ENCODE results near the gene TLR6. TPM values are rescaled to one million over a fixed set of nuclear protein-coding genes. Genes with fewer than 3 reads are reported as not detected.

TLR6 gene
- total and polyA plus RNA-seq, 10 of the 15 experiments (the other 5 are each of a cell fraction or from before 2014, with no cell fraction given) = 1.1 to 49.4 (median 12.5) TPM

DNA sequence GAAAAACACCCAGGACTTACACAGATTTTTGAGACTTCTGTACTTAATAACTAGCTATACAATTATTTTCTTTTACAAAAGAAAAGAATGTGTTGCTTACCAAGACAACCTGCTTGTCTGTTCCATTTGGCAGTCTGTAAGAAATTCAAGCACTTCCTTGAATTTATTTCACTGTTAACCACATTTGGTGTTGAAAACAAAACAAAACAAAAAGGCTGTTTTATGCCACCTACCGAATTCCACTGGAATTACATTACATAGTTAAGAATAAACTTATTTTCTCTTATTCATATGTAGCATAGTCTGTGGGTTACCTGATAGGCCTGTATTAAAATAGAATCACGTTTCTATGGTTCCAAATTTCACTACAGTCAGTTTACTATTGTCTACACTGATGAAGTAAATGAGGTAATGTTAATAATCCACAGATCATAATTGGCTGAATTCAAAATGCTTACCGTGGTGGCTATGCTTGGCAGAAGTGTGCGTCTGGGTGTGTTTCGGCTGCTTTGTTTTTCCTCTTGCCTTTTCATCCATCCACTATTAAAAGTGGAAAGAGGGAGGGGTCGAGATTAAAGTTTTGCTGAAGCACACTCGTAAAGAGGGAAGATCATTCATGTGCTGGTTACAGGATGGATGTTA lies 51.8 kb downstream of the TLR6 start, which contains the start of gene TLR1 (continued):
- TF ChIP-seq E4F1 (IDR thresholded peaks at IDR 0.05; ENCODE audit: borderline replicate concordance, partially characterized antibody) = no peak
- TF ChIP-seq ASH2L (IDR thresholded peaks at IDR 0.05; ENCODE audit: borderline replicate concordance, low read depth) = no peak
- no peak for TF ChIP-seq IRF3 (IDR thresholded peaks at IDR 0.05)
- TF ChIP-seq, protein P1, sequence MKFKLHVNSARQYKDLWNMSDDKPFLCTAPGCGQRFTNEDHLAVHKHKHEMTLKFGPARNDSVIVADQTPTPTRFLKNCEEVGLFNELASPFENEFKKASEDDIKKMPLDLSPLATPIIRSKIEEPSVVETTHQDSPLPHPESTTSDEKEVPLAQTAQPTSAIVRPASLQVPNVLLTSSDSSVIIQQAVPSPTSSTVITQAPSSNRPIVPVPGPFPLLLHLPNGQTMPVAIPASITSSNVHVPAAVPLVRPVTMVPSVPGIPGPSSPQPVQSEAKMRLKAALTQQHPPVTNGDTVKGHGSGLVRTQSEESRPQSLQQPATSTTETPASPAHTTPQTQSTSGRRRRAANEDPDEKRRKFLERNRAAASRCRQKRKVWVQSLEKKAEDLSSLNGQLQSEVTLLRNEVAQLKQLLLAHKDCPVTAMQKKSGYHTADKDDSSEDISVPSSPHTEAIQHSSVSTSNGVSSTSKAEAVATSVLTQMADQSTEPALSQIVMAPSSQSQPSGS (IDR thresholded peaks at IDR 0.05; ENCODE audit: low read length) = no peak
- no peak for TF ChIP-seq YY1 (IDR thresholded peaks at IDR 0.05; ENCODE audit: low read depth, low read length)
- TF ChIP-seq HDAC2 (IDR thresholded peaks at IDR 0.05) = no peak
- peak; percentile 23; the same call in 1 of the 2 replicates for TF ChIP-seq CBX5 (IDR thresholded peaks at IDR 0.05; ENCODE audit: low read depth)
- TF ChIP-seq, protein P2, sequence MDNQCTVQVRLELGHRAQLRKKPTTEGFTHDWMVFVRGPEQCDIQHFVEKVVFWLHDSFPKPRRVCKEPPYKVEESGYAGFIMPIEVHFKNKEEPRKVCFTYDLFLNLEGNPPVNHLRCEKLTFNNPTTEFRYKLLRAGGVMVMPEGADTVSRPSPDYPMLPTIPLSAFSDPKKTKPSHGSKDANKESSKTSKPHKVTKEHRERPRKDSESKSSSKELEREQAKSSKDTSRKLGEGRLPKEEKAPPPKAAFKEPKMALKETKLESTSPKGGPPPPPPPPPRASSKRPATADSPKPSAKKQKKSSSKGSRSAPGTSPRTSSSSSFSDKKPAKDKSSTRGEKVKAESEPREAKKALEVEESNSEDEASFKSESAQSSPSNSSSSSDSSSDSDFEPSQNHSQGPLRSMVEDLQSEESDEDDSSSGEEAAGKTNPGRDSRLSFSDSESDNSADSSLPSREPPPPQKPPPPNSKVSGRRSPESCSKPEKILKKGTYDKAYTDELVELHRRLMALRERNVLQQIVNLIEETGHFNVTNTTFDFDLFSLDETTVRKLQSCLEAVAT (IDR thresholded peaks at IDR 0.05) = peak; percentile 67; the same call in 1 of the 2 replicates
- TF ChIP-seq ZBED1 (IDR thresholded peaks at IDR 0.05; ENCODE audit: borderline replicate concordance) = no peak
- TF ChIP-seq RCOR1 (conservative IDR thresholded peaks at IDR 0.05; ENCODE audit: low read depth, low read length) = no peak; the same call in 1 of the 2 replicates
- no peak for TF ChIP-seq CHD4 (IDR thresholded peaks at IDR 0.05)
- TF ChIP-seq, protein P3, sequence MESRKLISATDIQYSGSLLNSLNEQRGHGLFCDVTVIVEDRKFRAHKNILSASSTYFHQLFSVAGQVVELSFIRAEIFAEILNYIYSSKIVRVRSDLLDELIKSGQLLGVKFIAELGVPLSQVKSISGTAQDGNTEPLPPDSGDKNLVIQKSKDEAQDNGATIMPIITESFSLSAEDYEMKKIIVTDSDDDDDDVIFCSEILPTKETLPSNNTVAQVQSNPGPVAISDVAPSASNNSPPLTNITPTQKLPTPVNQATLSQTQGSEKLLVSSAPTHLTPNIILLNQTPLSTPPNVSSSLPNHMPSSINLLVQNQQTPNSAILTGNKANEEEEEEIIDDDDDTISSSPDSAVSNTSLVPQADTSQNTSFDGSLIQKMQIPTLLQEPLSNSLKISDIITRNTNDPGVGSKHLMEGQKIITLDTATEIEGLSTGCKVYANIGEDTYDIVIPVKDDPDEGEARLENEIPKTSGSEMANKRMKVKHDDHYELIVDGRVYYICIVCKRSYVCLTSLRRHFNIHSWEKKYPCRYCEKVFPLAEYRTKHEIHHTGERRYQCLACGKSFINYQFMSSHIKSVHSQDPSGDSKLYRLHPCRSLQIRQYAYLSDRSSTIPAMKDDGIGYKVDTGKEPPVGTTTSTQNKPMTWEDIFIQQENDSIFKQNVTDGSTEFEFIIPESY (IDR thresholded peaks at IDR 0.05) = 0 out of 2 replicates have a peak, but pooled peaks have one; percentile 50
- TF ChIP-seq MEF2B (IDR thresholded peaks at IDR 0.05; ENCODE audit: partially characterized antibody, poor library complexity, severe bottlenecking) = no peak
- TF ChIP-seq E2F8 (IDR thresholded peaks at IDR 0.05; ENCODE audit: low read depth, partially characterized antibody) = peak; percentile 2
- peak; percentile 81 for TF ChIP-seq ATF7 (IDR thresholded peaks at IDR 0.05; ENCODE audit: low read depth)
- TF ChIP-seq BCL3 (IDR thresholded peaks at IDR 0.05; ENCODE audit: borderline replicate concordance, insufficient read depth, low read depth, low read length, poor library complexity, severe bottlenecking) = no peak
